Prostate gland (tissue), 2 donors: ENCODE results near the gene CXCR5. TPM values are rescaled to one million over a fixed set of nuclear protein-coding genes. Genes with fewer than 3 reads are reported as not detected.

Experiments
- DNase-seq: peaks from one replicate; pipeline ENCODE4 v3.0.0-alpha.2; 2019; ENCODE audit warnings: low spot score
- H3K27ac ChIP-seq, 2 donors: fragments of 200-600 bp; sonication (generic); 2 replicates each; pipeline ENCODE4 v1.5.1; 2017 to 2019
- H3K27me3 ChIP-seq: fragments of 200-600 bp; sonication (generic); replicated peaks from 2 replicates; pipeline ENCODE4 v1.5.1; 2019; ENCODE audit not compliant: insufficient read depth
- H3K36me3 ChIP-seq, 2 donors: fragments of 200-600 bp; sonication (generic); 1 replicate in 1 of 2; 2 replicates in 1 of 2; pipeline versions ENCODE4 v1.5.1 to v1.8.1; 2017 to 2019
- H3K4me1 ChIP-seq: fragments of 200-600 bp; sonication (generic); replicated peaks from 2 replicates; pipeline ENCODE4 v1.5.1; 2019
- H3K4me3 ChIP-seq, 2 donors: fragments of 200-600 bp; sonication (generic); 2 replicates each; pipeline ENCODE4 v1.5.1; 2017 to 2019
- H3K9me3 ChIP-seq: fragments of 200-600 bp; sonication (generic); 2 replicates; pipeline ENCODE4 v1.5.1; 2017
- POLR2A ChIP-seq: fragments of 450-650 bp; IDR thresholded peaks from one replicate; pipeline ENCODE4 v1.6.1; 2016; ENCODE audit warnings: antibody characterized with exemption, mild to moderate bottlenecking
- POLR2AphosphoS5 ChIP-seq: sonication (generic); formaldehyde crosslinking; IDR thresholded peaks from one replicate; pipeline ENCODE4 v1.6.1; 2017; ENCODE audit warnings: antibody characterized with exemption
- WGBS: methylation state at CpG from one replicate; pipeline ENCODE4 v1.1.5; 2018; 5-methylcytosine and 5-hydroxymethylcytosine counted together
- intact Hi-C: fragments of 100-400 bp; cut with DNase I; formaldehyde crosslinking; loops from one replicate; pipeline ENCODE4 v1.14.2; 2022
- microRNA-seq: library from miRNA; unstranded; fragments of <30 nt; microRNA quantifications from one replicate; pipeline ENCODE4, GENCODE V29; 2016
- small RNA-seq, 2 donors: library from RNA; depleted of rRNA; stranded (forward); fragments of <200 nt; gene quantifications; one replicate each; pipeline ENCODE3, GENCODE V24; 2016
- total RNA-seq, 2 donors: library from RNA; depleted of rRNA; stranded (reverse); fragments of >200 nt; gene quantifications; one replicate each; pipeline ENCODE4 v1.1.0, GENCODE V29; 2016
- TF ChIP-seq, protein P1 (sequence below), 4 experiments: fragments of 200-600 bp in 2 of 4; fragments of 450-650 bp in 2 of 4; sonication (generic) in 2 of 4; IDR thresholded peaks; 1 replicate in 3 of 4; 2 replicates in 1 of 4; pipeline ENCODE4 v1.5.1; 2016 to 2019; ENCODE audit warnings: antibody characterized with exemption in 4 of 4, mild to moderate bottlenecking in 2 of 4, moderate library complexity in 2 of 4

Gene CXCR5
- total RNA-seq, 2 donors from 2014 or later = 0.17 TPM; not detected in 1

GRCh38 chr11:118947091-118947490, 63.4 kb downstream of the CXCR5 start:
- no peaks in the 10 kb centered on the region for H3K36me3 ChIP-seq
- H3K9me3 ChIP-seq = no peaks in the 10 kb centered on the region
- DNase-seq = no peak
- TF ChIP-seq, protein P1, sequence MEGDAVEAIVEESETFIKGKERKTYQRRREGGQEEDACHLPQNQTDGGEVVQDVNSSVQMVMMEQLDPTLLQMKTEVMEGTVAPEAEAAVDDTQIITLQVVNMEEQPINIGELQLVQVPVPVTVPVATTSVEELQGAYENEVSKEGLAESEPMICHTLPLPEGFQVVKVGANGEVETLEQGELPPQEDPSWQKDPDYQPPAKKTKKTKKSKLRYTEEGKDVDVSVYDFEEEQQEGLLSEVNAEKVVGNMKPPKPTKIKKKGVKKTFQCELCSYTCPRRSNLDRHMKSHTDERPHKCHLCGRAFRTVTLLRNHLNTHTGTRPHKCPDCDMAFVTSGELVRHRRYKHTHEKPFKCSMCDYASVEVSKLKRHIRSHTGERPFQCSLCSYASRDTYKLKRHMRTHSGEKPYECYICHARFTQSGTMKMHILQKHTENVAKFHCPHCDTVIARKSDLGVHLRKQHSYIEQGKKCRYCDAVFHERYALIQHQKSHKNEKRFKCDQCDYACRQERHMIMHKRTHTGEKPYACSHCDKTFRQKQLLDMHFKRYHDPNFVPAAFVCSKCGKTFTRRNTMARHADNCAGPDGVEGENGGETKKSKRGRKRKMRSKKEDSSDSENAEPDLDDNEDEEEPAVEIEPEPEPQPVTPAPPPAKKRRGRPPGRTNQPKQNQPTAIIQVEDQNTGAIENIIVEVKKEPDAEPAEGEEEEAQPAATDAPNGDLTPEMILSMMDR (IDR thresholded peaks at IDR 0.05) = no peak
- TF ChIP-seq POLR2A = no peak
- TF ChIP-seq POLR2AphosphoS5 = no peak
- H3K4me1 ChIP-seq = no peaks in the 10 kb centered on the region
- no peak overlapping the region for H3K4me3 ChIP-seq
- intact Hi-C loops = no loop called here
- no peaks in the 10 kb centered on the region for H3K27me3 ChIP-seq
- no peak overlapping the region for H3K27ac ChIP-seq
- 29% methylated on average over 2 of the region's 2 CpGs for WGBS

Small RNA genes lying within 50 kb of the gene (microRNA-seq; reads per million reads assigned to microRNA genes)
- gene MIR4492 = not detected

Small RNA genes lying within 50 kb of the gene (small RNA-seq; reads per million reads assigned to genes)
- 0 reads per million in 2 donors for gene MIR4492
- 0 reads per million in 2 donors for gene RF00019
- 0 reads per million in 2 donors for gene RN7SL688P

Other genes starting within 250 kb of the CXCR5 start
- 1 to 10 TPM in 1 of 2 donors, not detected in 1; 2.4 TPM for gene TREH, start 204.2 kb upstream of the CXCR5 start, total RNA-seq
- 100 to 1,000 TPM; 122 to 127 TPM for gene DDX6, start 92.7 kb upstream of the CXCR5 start, total RNA-seq
- gene BCL9L, start 42.0 kb downstream of the CXCR5 start, total RNA-seq = 10 to 100 TPM; 46.6 to 56.8 TPM
- gene UPK2, start 72.4 kb downstream of the CXCR5 start, total RNA-seq = not detected
- gene FOXR1, start 87.9 kb downstream of the CXCR5 start, total RNA-seq = 1 to 10 TPM in 1 of 2 donors, not detected in 1; 1.8 TPM
- 10 to 100 TPM; 19.4 to 44.5 TPM for gene CENATAC, start 114.2 kb downstream of the CXCR5 start, total RNA-seq
- 1,000 to 10,000 TPM in 1 of 2 donors, 100 to 1,000 TPM in 1; 949 to 1,730 TPM for gene RPS25, start 134.5 kb downstream of the CXCR5 start, total RNA-seq
- 10 to 100 TPM; 79.8 to 83.5 TPM for gene TRAPPC4, start 134.9 kb downstream of the CXCR5 start, total RNA-seq
- 10 to 100 TPM; 36.2 to 58.7 TPM for gene SLC37A4, start 147.0 kb downstream of the CXCR5 start, total RNA-seq
- gene HYOU1, start 173.3 kb downstream of the CXCR5 start, total RNA-seq = 100 to 1,000 TPM; 115 to 149 TPM
- gene VPS11, start 183.9 kb downstream of the CXCR5 start, total RNA-seq = 10 to 100 TPM; 41.1 to 49.1 TPM
- 10 to 100 TPM in 1 of 2 donors, 1 to 10 TPM in 1; 9.2 to 14.3 TPM for gene HMBS, start 201.0 kb downstream of the CXCR5 start, total RNA-seq
- gene DPAGT1, start 218.0 kb downstream of the CXCR5 start, total RNA-seq = 10 to 100 TPM; 39.6 to 49.6 TPM
- gene C2CD2L, start 223.5 kb downstream of the CXCR5 start, total RNA-seq = 1 to 10 TPM; 5.1 to 9.0 TPM
- 10 to 100 TPM; 22.1 to 41.7 TPM for gene HINFP, start 237.7 kb downstream of the CXCR5 start, total RNA-seq